GM23248 (cell line): ENCODE measurements around the gene KSR2.

Source experiments
- EZH2 ChIP-seq: fragments of 200-600 bp; sonication (generic); IDR thresholded peaks from 2 replicates; pipeline ENCODE4 v1.6.1; 2018; ENCODE audit warnings: antibody characterized with exemption, mild to moderate bottlenecking; ENCODE audit not compliant: insufficient read depth, poor library complexity, severe bottlenecking
- EZH2phosphoT487 ChIP-seq: fragments of 200-600 bp; sonication (generic); IDR thresholded peaks from 2 replicates; pipeline ENCODE4 v1.6.1; 2018; ENCODE audit warnings: antibody characterized with exemption, moderate library complexity, mild to moderate bottlenecking, low read depth; ENCODE audit not compliant: insufficient read depth

DNA sequence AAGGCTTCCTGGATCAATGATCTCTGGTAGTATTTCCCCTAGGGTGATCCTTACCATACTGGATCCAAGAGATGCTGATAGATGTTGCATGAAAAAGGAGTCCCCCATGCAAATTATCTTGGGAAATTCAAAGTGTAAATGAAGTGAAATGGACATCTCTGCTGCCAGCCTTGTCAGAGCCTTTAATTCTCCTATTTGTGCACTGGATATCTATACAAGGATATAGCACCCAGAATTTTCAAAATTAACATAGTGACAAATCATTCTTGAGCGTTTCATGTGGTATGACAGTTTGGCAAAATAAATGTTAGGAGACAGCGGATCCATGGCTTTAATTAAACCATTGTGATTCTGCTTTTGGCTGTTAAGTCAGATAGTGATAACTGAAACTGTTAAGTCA is 260.9 kb downstream of the KSR2 start:
- no peak for TF ChIP-seq EZH2
- TF ChIP-seq EZH2phosphoT487 = no peak
